Activated CD4-positive, alpha-beta memory T cell treated with anti-CD3 and anti-CD28 coated beads, Interleukin-2, amount 10 ng/mL, durations not matched to agents 7 days and 5 days (primary cell): ENCODE results near the gene KLF13. TPM values are rescaled to one million over a fixed set of nuclear protein-coding genes. Genes with fewer than 3 reads are reported as not detected.
A peak's percentile ranks its signal among the peaks of the same experiment; 100 is the strongest.

Source experiments
- CTCF ChIA-PET: fragments of 350-600 bp; sonication (Branson Sonifier 250); formaldehyde crosslinking; loops from one replicate; lab custom pipeline; 2021; ENCODE audit warnings: antibody characterized with exemption, inconsistent platforms; lab: Charles Lee
- POLR2A ChIA-PET: fragments of 350-600 bp; sonication (Branson Sonifier 250); formaldehyde crosslinking; loops from one replicate; lab custom pipeline; 2021; ENCODE audit warnings: antibody characterized with exemption; lab: Charles Lee
- DNase-seq: peaks from one replicate; pipeline ENCODE4 v3.0.0-alpha.2; 2020
- H3K27ac Mint-ChIP-seq: one replicate; pipeline ENCODE4 v1.8.0; 2021; ENCODE audit warnings: mild to moderate bottlenecking, mixed read lengths
- H3K27me3 Mint-ChIP-seq: one replicate; pipeline ENCODE4 v1.8.0; 2021; ENCODE audit warnings: mixed read lengths
- H3K36me3 Mint-ChIP-seq: one replicate; pipeline ENCODE4 v1.8.0; 2021; ENCODE audit warnings: low read depth, mixed read lengths
- H3K4me1 Mint-ChIP-seq: one replicate; pipeline ENCODE4 v1.8.0; 2021; ENCODE audit warnings: mixed read lengths
- H3K4me3 Mint-ChIP-seq: one replicate; pipeline ENCODE4 v1.8.0; 2021; ENCODE audit warnings: mild to moderate bottlenecking, mixed read lengths
- H3K9me3 Mint-ChIP-seq: one replicate; pipeline ENCODE4 v1.8.0; 2021; ENCODE audit warnings: mixed read lengths
- total RNA-seq, 2 experiments: library from RNA; stranded (reverse); gene quantifications; one replicate each; pipeline ENCODE4 v1.2.3, GENCODE V29; 2021

The KLF13 gene
- total RNA-seq, 2 experiments from 2014 or later: 199 TPM

DNA sequence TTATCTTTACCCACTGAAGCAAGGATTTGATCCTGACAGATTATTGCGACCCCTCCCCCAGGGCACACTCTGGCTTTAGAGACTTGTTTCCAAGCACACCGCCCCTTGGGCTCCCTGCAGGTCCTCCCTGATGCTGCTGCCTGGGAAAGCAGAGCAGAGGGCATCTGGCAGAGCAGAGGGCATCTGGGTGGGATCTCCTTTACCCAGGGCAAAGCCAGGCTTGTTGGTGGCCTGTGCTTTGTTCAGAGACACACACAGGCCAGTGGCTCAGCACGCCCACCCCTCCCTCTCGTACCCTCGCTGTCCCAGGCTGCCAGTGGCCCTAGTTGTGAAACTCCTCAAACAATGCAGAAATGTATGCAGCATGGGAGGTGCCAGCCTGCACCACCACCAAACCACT lies 4.8 kb downstream of the KLF13 start:
- ChIA-PET POLR2A (interaction anchor here (1.1 to 1.5 kb wide), 3 partner anchors 11 to 104 kb away, joined by 3 to 6 read pairs (median 5); no protein-coding TSS in a partner anchor), CTCF (interaction anchor here (1.6 kb wide), 1 partner anchor 35 kb away, joined by 5 read pairs; no protein-coding TSS in a partner anchor)
- peaks cover 73% of the 10 kb centered on the region for H3K4me1 Mint-ChIP-seq
- peak overlapping the region; percentile 96 for H3K27ac Mint-ChIP-seq
- DNase-seq: no peak
- peak overlapping the region; percentile 96 for H3K4me3 Mint-ChIP-seq
- H3K27me3 Mint-ChIP-seq: no peaks in the 10 kb centered on the region
- H3K9me3 Mint-ChIP-seq: no peaks in the 10 kb centered on the region
- H3K36me3 Mint-ChIP-seq: peaks cover 51% of the 10 kb centered on the region

DNA sequence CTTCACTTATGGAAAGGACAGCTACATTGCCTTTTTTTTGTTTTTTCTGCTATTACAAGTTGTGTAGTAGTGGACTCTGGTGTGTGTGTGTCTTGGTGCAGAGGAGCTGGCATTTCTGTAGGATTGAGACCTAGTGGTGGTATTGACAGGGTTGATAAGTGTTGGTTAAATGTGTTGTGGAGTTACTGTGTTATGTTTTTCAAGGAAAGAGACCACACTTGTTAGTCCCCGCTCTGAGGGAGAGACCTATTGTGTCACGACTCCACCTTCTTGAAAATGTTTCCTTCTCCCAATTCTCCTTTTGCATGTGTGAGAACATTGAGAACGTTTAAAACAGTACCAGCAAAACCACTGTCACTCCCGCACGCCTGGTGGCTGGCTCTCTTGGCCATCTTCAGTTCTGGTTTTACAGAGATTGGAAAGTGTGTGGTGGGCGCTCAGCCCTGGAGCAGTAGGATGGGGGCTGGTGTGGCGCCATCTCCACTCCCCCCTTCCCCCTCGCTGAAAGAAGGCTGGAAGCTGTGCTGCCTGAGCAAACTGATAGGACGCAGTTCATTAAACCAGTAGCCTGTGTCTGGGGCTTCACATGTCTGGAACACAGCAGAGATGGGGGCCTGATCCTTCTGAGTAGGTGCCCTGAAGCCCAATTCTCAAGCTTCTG lies 5.5 kb downstream of the KLF13 start:
- peaks cover 53% of the 10 kb centered on the region for H3K36me3 Mint-ChIP-seq
- no peak for DNase-seq
- peaks cover 81% of the 10 kb centered on the region for H3K4me1 Mint-ChIP-seq
- POLR2A ChIA-PET: interaction anchor here (0.8 to 1.9 kb wide), 7 partner anchors 10 to 103 kb away, joined by 3 to 6 read pairs (median 5); no protein-coding TSS in a partner anchor
- H3K4me3 Mint-ChIP-seq: peak overlapping the region; percentile 96
- H3K27ac Mint-ChIP-seq: peak overlapping the region; percentile 96
- CTCF ChIA-PET: interaction anchor here (1.0 to 1.6 kb wide), 2 partner anchors 34 to 117 kb away, joined by 4 to 5 read pairs; no protein-coding TSS in a partner anchor
- no peaks in the 10 kb centered on the region for H3K9me3 Mint-ChIP-seq
- H3K27me3 Mint-ChIP-seq: no peaks in the 10 kb centered on the region

DNA sequence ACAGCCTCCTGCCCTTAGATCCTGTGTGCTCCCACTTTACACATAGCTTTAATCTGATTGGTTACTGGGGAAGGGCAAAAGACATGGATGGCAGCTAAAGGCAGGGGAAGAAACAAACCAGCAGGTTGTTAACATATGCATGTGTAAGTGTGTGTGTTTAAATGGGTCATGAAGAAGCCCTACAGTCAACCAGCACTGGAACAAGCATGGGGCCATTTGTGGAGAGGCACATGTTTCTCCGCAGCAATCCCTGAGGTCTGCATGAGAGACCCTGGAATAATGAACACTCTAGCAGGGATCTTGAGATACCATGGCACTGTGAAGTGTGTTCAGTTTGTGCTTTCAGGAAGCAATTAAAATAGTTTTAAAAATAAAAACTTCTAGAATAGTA lies 6.0 kb downstream of the KLF13 start:
- POLR2A ChIA-PET: interaction anchor here (0.8 to 1.9 kb wide), 6 partner anchors 10 to 103 kb away, joined by 3 to 6 read pairs (median 5); no protein-coding TSS in a partner anchor
- Mint-ChIP-seq H3K27me3 (no peaks in the 10 kb centered on the region), H3K4me3 (peak overlapping the region; percentile 96), H3K27ac (peak overlapping the region; percentile 96), H3K4me1 (peaks cover 86% of the 10 kb centered on the region), H3K36me3 (peaks cover 53% of the 10 kb centered on the region), H3K9me3 (no peaks in the 10 kb centered on the region)
- no peak for DNase-seq
- CTCF ChIA-PET: interaction anchor here (0.9 to 1.6 kb wide), 4 partner anchors 14 to 156 kb away, joined by 3 to 5 read pairs (median 4); no protein-coding TSS in a partner anchor

DNA sequence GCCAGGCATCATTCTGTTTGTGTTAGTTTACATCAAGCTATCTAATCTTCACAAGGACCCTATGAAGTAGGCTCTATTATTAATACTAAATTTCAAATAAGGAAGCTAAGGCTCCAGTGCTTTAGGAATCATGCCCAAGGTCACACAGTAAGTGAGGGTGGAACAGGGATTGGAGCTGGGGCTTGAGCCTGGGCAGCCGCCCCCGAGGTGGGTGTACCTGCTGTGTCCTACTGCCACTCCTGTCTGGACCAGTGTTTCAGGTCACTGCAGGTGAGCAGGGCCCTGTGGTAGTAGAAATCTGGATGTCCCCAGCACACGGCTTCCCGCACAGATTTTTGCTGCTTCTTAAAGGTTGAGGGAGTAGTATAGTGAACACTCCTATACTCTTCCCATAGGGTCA lies 6.5 kb downstream of the KLF13 start:
- H3K4me3 Mint-ChIP-seq: no peak overlapping the region
- H3K27me3 Mint-ChIP-seq: no peaks in the 10 kb centered on the region
- H3K4me1 Mint-ChIP-seq: peaks cover 91% of the 10 kb centered on the region
- H3K36me3 Mint-ChIP-seq: peaks cover 53% of the 10 kb centered on the region
- no peaks in the 10 kb centered on the region for H3K9me3 Mint-ChIP-seq
- ChIA-PET CTCF (interaction anchor here (0.9 to 1.6 kb wide), 4 partner anchors 13 to 155 kb away, joined by 3 to 5 read pairs (median 4); no protein-coding TSS in a partner anchor), POLR2A (interaction anchor here (1.3 to 1.9 kb wide), 4 partner anchors 12 to 103 kb away, joined by 4 to 6 read pairs (median 6); no protein-coding TSS in a partner anchor)
- H3K27ac Mint-ChIP-seq: no peak overlapping the region
- DNase-seq: no peak

DNA sequence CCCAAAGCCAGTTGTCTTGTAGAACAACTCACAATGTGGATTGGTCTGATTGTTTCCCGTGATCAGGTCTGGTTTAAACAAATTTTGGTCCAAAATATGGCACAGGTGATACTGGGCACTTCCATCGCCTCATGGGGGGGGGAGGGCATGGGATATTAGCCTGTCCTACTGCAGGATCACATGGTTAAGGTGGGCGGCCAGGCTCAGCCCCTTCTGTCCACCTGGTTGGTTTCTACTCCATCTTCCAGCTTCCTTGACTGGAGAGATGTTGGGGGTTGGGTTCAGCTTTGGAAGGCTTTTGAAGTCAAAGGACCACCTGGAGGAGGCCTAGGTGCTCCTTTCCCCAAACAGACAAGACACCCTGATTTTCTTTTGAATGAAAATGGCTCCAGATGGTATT lies 7.2 kb downstream of the KLF13 start:
- Mint-ChIP-seq H3K9me3 (no peaks in the 10 kb centered on the region), H3K36me3 (peaks cover 49% of the 10 kb centered on the region), H3K4me1 (peaks cover 95% of the 10 kb centered on the region), H3K4me3 (no peak overlapping the region), H3K27ac (peak overlapping the region; percentile 2), H3K27me3 (no peaks in the 10 kb centered on the region)
- ChIA-PET POLR2A (interaction anchor here (1.5 to 1.9 kb wide), 2 partner anchors 11 to 102 kb away, joined by 4 to 6 read pairs; no protein-coding TSS in a partner anchor), CTCF (interaction anchor here (1.5 kb wide), 1 partner anchor 154 kb away, joined by 3 read pairs; no protein-coding TSS in a partner anchor)
- no peak for DNase-seq

DNA sequence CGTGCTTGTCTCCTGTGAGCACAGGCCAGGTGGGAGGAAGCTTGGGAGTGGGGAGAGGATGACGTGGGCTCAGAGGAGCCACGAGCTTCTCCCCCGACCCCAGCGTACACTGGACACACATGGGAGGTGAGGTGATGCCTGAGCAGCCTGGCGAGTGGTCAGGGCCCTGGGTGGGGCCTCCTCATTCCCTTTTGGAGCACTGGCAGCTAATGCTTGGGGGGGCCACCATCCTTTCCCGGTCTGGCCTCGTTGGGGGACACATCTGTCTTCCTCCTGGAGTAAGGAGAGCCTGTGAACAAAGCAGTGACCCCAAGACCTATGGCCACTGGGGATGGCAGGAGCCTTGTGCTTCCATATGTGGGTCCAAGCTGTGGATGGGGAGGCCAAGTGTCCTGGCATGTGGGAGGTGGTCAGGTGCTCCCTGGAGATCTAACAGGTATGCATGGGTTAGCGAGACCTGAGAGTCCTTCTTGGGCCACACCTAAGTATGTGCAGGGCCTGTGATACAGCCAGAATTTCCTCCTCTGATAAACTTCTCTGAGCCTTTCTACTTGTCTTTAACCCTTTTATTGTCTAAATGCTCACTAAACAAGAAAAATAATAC lies 9.5 kb downstream of the KLF13 start:
- H3K4me3 Mint-ChIP-seq: no peak overlapping the region
- no peak for DNase-seq
- CTCF ChIA-PET: no interaction called here
- H3K27ac Mint-ChIP-seq: peak overlapping the region; percentile 25
- POLR2A ChIA-PET: interaction anchor here (1.5 kb wide), 1 partner anchor 25 kb away, joined by 5 read pairs; no protein-coding TSS in a partner anchor
- peaks cover 39% of the 10 kb centered on the region for H3K36me3 Mint-ChIP-seq
- peaks cover 97% of the 10 kb centered on the region for H3K4me1 Mint-ChIP-seq
- no peaks in the 10 kb centered on the region for H3K9me3 Mint-ChIP-seq
- H3K27me3 Mint-ChIP-seq: no peaks in the 10 kb centered on the region

DNA sequence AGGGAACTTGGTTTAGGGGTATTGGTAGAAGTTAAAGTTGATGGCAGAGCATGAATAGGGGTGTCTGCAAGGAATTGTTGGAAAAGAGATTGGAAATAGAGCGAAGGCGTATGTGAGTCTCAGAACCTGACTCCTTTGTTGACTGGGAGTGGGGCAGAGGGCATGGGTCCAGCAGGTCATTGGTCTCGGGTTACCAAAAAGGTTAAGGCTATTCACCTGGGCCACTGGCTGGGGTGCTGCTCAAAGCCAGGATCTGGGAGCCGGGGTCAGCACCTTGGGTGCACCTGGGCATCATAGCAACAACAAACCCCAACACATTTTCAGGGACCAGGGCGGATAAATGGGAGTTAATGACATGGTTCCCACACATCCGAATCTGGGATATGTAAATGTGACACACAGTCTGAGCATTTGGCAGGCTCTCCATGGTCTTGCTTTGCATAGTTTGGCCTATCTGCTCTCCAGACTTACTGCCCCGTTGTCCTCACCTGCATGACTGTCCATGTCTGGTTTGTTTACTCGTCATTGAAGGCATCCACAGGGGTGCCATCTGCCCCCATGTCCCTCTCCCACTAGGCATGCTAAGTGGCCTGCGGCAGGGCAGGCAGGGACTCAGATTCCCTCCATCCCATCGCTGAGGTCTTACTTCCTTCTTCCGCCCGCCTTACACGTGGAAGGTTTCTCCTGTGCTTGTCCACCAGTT lies 10.1 kb downstream of the KLF13 start:
- ChIA-PET POLR2A (interaction anchor here (21.7 kb wide), 1 partner anchor 24 kb away, joined by 374 read pairs; no protein-coding TSS in a partner anchor), CTCF (no interaction called here)
- H3K4me3 Mint-ChIP-seq: no peak overlapping the region

DNA sequence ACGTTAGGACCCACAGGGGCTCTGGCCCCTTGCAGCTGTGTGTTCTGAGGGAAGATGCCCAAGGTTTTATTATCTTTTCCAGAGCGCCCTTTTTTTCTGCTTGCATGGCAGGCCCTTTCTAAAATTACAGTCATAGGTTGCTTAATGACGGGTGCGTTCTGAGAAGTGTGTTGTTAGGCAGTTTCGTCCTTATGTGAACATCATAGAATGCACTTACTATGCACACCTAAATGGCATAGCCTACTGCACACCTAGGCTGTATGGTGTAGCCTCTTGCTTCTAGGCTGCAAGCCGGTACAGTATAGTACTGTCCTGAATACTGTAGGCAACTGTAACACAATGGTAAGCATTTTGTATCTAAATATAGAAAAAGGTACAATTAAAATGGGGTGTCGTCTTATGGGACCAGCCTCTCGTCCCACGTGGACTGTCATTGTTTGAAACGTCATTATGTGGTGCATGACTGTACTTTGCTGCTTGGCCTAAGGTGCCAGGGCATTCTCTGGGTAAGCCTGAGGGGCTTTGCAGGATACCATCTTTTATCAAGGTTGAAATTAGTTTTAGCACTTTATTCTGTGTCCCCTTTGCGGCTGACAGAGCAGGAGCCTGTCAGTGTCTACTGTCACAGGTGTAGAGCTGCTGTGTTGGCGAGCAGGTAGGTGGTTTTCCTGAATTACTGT lies 10.9 kb downstream of the KLF13 start:
- Mint-ChIP-seq H3K27ac (peak overlapping the region; percentile 11), H3K9me3 (no peaks in the 10 kb centered on the region), H3K4me1 (peaks cover 97% of the 10 kb centered on the region), H3K27me3 (no peaks in the 10 kb centered on the region), H3K36me3 (peaks cover 29% of the 10 kb centered on the region), H3K4me3 (no peak overlapping the region)
- POLR2A ChIA-PET: interaction anchor here (1.3 to 21.7 kb wide), 4 partner anchors 9 to 97 kb away, joined by 3 to 374 read pairs (median 84); partner anchors contain the start of gene KLF13
- DNase-seq: no peak
- CTCF ChIA-PET: no interaction called here

More for the DNA sequence above, 10.1 kb downstream of the KLF13 start:
- Mint-ChIP-seq H3K27ac (peak overlapping the region; percentile 25), H3K36me3 (peaks cover 35% of the 10 kb centered on the region), H3K9me3 (no peaks in the 10 kb centered on the region), H3K27me3 (no peaks in the 10 kb centered on the region), H3K4me1 (peaks cover 97% of the 10 kb centered on the region)
- no peak for DNase-seq

DNA sequence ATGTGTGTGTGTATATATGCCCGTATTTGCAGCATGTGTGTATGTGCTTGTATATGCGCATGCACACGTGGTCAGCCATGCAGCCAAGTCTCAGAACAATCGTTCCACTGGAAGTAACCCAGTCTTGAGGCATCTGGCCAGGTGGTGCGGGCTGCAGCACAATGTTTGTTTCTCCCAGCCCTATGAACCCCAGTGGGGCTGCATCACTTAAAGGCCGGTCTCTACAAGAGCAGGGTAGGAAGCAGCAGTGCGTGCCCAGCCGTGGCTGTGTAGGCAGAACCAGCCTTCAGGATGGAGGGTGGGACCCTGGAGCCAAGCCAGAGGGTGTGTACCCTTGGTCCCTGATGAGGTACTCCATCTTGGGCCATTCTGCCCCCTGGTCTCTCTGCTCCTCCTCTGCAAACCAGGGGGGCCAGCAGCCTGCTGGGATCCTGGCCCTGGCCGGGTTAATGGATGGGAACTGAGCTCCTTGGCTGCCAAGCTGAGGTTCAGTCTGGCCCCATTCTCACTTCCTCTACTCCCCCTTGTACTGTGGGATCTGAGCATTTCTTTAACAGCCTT lies 11.8 kb downstream of the KLF13 start:
- Mint-ChIP-seq H3K27ac (peak overlapping the region; percentile 64), H3K4me1 (peaks cover 98% of the 10 kb centered on the region), H3K4me3 (peak overlapping the region; percentile 36), H3K27me3 (no peaks in the 10 kb centered on the region), H3K36me3 (peaks cover 33% of the 10 kb centered on the region), H3K9me3 (no peaks in the 10 kb centered on the region)
- CTCF ChIA-PET: interaction anchor here (0.8 to 1.0 kb wide), 3 partner anchors 21 to 97 kb away, joined by 3 read pairs; no protein-coding TSS in a partner anchor
- no peak for DNase-seq
- POLR2A ChIA-PET: interaction anchor here (1.2 to 21.7 kb wide), 5 partner anchors 8 to 96 kb away, joined by 3 to 374 read pairs (median 6); partner anchors contain the start of gene KLF13

DNA sequence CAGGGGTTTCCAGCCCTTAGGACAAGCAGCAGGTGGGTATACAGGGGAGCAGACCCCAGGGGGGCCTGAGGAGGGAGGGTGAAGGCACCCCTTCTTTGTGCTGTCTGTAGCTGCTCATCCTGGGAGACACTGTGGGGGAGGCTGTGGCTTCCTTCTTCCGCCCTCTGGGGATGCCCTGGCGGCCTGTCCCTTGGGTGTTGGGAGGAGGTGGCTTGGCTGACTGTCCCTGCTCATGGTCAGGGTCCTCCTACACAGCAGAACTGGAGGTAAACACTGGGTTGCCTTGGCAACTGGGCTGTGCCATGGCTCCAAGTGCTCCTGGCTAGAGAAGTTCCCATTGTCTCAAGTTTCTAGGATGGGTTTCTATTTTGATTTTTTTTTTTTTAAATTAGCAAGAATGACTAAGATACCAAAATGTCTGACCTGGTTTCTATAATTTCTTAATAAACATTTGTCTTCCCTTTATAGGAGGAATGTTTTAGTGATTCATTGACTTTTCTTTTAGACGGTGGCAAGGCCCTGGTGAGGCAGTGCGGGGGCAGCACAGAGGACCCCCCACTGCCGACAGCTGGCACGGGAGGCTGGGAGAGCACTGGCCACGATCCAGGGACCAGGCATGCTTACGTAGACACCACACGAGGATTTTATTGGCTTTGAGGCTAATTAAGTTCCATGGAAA lies 12.4 kb downstream of the KLF13 start:
- CTCF ChIA-PET: interaction anchor here (0.8 to 1.0 kb wide), 3 partner anchors 20 to 96 kb away, joined by 3 read pairs; no protein-coding TSS in a partner anchor
- Mint-ChIP-seq H3K36me3 (peaks cover 33% of the 10 kb centered on the region), H3K4me1 (peaks cover 99% of the 10 kb centered on the region), H3K9me3 (no peaks in the 10 kb centered on the region), H3K27me3 (no peaks in the 10 kb centered on the region), H3K4me3 (peak overlapping the region; percentile 36), H3K27ac (peak overlapping the region; percentile 64)
- peak; percentile 56 for DNase-seq
- POLR2A ChIA-PET: interaction anchor here (1.2 to 21.7 kb wide), 5 partner anchors 7 to 96 kb away, joined by 3 to 374 read pairs (median 6); partner anchors contain the start of gene KLF13

DNA sequence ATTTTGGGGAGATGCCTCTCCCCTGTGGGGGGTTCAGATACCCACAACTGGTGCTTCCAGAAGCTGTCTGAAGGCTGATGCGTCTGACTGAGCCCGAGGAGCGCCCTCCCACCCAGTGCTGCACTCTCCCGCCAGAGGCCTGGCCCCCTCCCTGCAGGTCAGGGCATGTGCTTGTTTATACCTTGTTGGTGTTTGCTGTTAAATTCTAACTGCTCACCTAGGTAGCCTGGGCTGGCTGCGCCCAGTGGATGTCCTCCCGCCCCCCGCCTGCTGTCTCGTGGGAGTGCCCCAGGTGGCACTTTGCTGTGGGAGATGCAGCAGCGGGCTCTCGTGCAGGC lies 12.9 kb downstream of the KLF13 start:
- Mint-ChIP-seq H3K36me3 (peaks cover 33% of the 10 kb centered on the region), H3K9me3 (no peaks in the 10 kb centered on the region), H3K27me3 (no peaks in the 10 kb centered on the region), H3K4me1 (peaks cover 99% of the 10 kb centered on the region), H3K27ac (no peak overlapping the region), H3K4me3 (no peak overlapping the region)
- POLR2A ChIA-PET: interaction anchor here (13.8 to 21.7 kb wide), 2 partner anchors 12 to 21 kb away, joined by 161 to 374 read pairs; partner anchors contain the start of gene KLF13
- CTCF ChIA-PET: no interaction called here
- DNase-seq: no peak
